Caco-2 (cell line): ENCODE data around the gene APOA5. TPM values are rescaled to one million over a fixed set of nuclear protein-coding genes. Genes with fewer than 3 reads are reported as not detected.
A peak's percentile ranks its signal among the peaks of the same experiment; 100 is the strongest.

Experiments
- BruUV-seq: library from RNA; stranded (reverse); fragments of 400-500 nt; replicated peaks from 2 replicates; lab custom pipeline; 2021; lab: Mats Ljungman, UMichigan
- CTCF ChIA-PET: fragments of 300-600 bp; sonication (Branson Sonifier 250); formaldehyde crosslinking; loops from one replicate; lab custom pipeline; 2022; ENCODE audit warnings: antibody characterized with exemption; lab: Charles Lee
- POLR2A ChIA-PET: fragments of 300-600 bp; sonication (Branson Sonifier 250); formaldehyde crosslinking; loops from one replicate; lab custom pipeline; 2022; ENCODE audit warnings: antibody characterized with exemption; lab: Charles Lee
- DNase-seq, 2 experiments: peaks; one replicate each; pipeline versions ENCODE4 v3.0.0 to v3.0.0-alpha.2; 2020 to 2022
- H3K27me3 ChIP-seq: replicated peaks from 2 replicates; pipeline ENCODE4 v1.6.0; 2011; ENCODE audit warnings: low read length; ENCODE audit not compliant: control insufficient read depth, insufficient read depth
- H3K36me3 ChIP-seq: 2 replicates; pipeline ENCODE4 v1.5.1; 2011; ENCODE audit warnings: low read length; ENCODE audit not compliant: control insufficient read depth, insufficient read depth
- H3K4me1 ChIP-seq: fragments of 250-450 bp; sonication (Bioruptor Pico); 2 replicates; pipeline ENCODE4 v1.5.1; 2020; ENCODE audit warnings: mild to moderate bottlenecking
- H3K4me3 ChIP-seq: 2 replicates; pipeline ENCODE4 v1.5.1; 2011; ENCODE audit warnings: low read depth, mild to moderate bottlenecking, control low read depth, low read length
- H3K9me3 ChIP-seq: fragments of 250-450 bp; sonication (Bioruptor Pico); 2 replicates; pipeline ENCODE4 v1.5.1; 2020; ENCODE audit warnings: mild to moderate bottlenecking, moderate library complexity
- H3K27ac Mint-ChIP-seq: one replicate; pipeline ENCODE4 v1.8.0; 2022; ENCODE audit warnings: mixed read lengths; ENCODE audit not compliant: unreplicated experiment
- H3K27me3 Mint-ChIP-seq: one replicate; pipeline ENCODE4 v1.8.0; 2022; ENCODE audit warnings: mixed read lengths; ENCODE audit not compliant: insufficient read depth, unreplicated experiment
- H3K36me3 Mint-ChIP-seq: one replicate; pipeline ENCODE4 v1.8.0; 2022; ENCODE audit warnings: mild to moderate bottlenecking, mixed read lengths; ENCODE audit not compliant: insufficient read depth, unreplicated experiment
- H3K4me1 Mint-ChIP-seq: one replicate; pipeline ENCODE4 v1.8.0; 2022; ENCODE audit warnings: low read depth, mixed read lengths; ENCODE audit not compliant: unreplicated experiment
- H3K4me3 Mint-ChIP-seq: one replicate; pipeline ENCODE4 v1.8.0; 2022; ENCODE audit warnings: mild to moderate bottlenecking, moderate library complexity, mixed read lengths; ENCODE audit not compliant: unreplicated experiment
- H3K9me3 Mint-ChIP-seq: one replicate; pipeline ENCODE4 v1.8.0; 2022; ENCODE audit warnings: mixed read lengths; ENCODE audit not compliant: unreplicated experiment
- intact Hi-C: fragments of 100-400 bp; cut with micrococcal nuclease; formaldehyde crosslinking; loops from one replicate; pipeline ENCODE4 v1.10.0; 2022; ENCODE audit not compliant: unreplicated experiment
- total RNA-seq: library from RNA; stranded (reverse); gene quantifications from 2 replicates; pipeline ENCODE4 v1.2.3, GENCODE V29; 2022
- TF ChIP-seq, protein P1 (sequence below), 2 experiments: fragments of 200-600 bp in 1 of 2; IDR thresholded peaks; 1 replicate in 1 of 2; 2 replicates in 1 of 2; pipeline versions ENCODE4 v1.5.1 to v1.8.0; 2011 to 2022; ENCODE audit warnings: antibody characterized with exemption in 1 of 2, control low read depth in 1 of 2, inconsistent platforms in 1 of 2, low read depth in 1 of 2, low read length in 1 of 2, mild to moderate bottlenecking in 1 of 2, moderate library complexity in 1 of 2; ENCODE audit not compliant: insufficient read depth in 1 of 2, severe bottlenecking in 1 of 2, unreplicated experiment in 1 of 2

Gene APOA5
- total RNA-seq, 1 experiment from 2014 or later, result 2.5 TPM

GRCh38 chr11:116833816-116834534, 42.3 kb upstream of the APOA5 start:
- peak overlapping the region; percentile 93 for H3K27ac Mint-ChIP-seq
- Histone ChIP-seq H3K9me3 (peaks cover 7% of the 10 kb centered on the region), H3K27me3 (no peaks in the 10 kb centered on the region), H3K36me3 (peaks cover 5% of the 10 kb centered on the region; the same call in 1 of the 2 replicates), H3K4me3 (no peak overlapping the region), H3K4me1 (peaks cover 83% of the 10 kb centered on the region)
- no peak overlapping the region for H3K4me3 Mint-ChIP-seq
- CTCF ChIA-PET, result interaction anchor here (0.7 to 1.1 kb wide), 3 partner anchors 23 to 76 kb away, joined by 3 to 8 read pairs (median 3); no protein-coding TSS in a partner anchor
- TF ChIP-seq, protein P1, sequence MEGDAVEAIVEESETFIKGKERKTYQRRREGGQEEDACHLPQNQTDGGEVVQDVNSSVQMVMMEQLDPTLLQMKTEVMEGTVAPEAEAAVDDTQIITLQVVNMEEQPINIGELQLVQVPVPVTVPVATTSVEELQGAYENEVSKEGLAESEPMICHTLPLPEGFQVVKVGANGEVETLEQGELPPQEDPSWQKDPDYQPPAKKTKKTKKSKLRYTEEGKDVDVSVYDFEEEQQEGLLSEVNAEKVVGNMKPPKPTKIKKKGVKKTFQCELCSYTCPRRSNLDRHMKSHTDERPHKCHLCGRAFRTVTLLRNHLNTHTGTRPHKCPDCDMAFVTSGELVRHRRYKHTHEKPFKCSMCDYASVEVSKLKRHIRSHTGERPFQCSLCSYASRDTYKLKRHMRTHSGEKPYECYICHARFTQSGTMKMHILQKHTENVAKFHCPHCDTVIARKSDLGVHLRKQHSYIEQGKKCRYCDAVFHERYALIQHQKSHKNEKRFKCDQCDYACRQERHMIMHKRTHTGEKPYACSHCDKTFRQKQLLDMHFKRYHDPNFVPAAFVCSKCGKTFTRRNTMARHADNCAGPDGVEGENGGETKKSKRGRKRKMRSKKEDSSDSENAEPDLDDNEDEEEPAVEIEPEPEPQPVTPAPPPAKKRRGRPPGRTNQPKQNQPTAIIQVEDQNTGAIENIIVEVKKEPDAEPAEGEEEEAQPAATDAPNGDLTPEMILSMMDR (IDR thresholded peaks at IDR 0.05; ENCODE audit: insufficient read depth in 1 of 2, low read depth in 1 of 2, low read length in 1 of 2, severe bottlenecking in 1 of 2, unreplicated experiment in 1 of 2), result no peak
- POLR2A ChIA-PET, result interaction anchor here (0.5 to 1.1 kb wide), 2 partner anchors 17 to 26 kb away, joined by 3 read pairs; no protein-coding TSS in a partner anchor
- H3K4me1 Mint-ChIP-seq, result peaks cover 59% of the 10 kb centered on the region
- DNase-seq, result no peak
- peaks cover 10% of the 10 kb centered on the region for H3K9me3 Mint-ChIP-seq
- BruUV-seq, result no TSS peak
- H3K27me3 Mint-ChIP-seq, result no peaks in the 10 kb centered on the region
- intact Hi-C loops, result no loop called here
- peaks cover 44% of the 10 kb centered on the region for H3K36me3 Mint-ChIP-seq

- peaks cover 10% of the 10 kb centered on the region for H3K9me3 Mint-ChIP-seq
- H3K4me3 Mint-ChIP-seq, result no peak overlapping the region
- H3K4me3 ChIP-seq, result no peak overlapping the region
- CTCF ChIA-PET, result interaction anchor here (1.0 to 1.1 kb wide), 2 partner anchors 22 to 40 kb away, joined by 3 read pairs; no protein-coding TSS in a partner anchor
- TF ChIP-seq, protein P1 (IDR thresholded peaks at IDR 0.05; ENCODE audit: insufficient read depth in 1 of 2, low read depth in 1 of 2, low read length in 1 of 2, severe bottlenecking in 1 of 2, unreplicated experiment in 1 of 2), result no peak
- H3K36me3 Mint-ChIP-seq, result peaks cover 49% of the 10 kb centered on the region
- H3K27ac Mint-ChIP-seq, result peak overlapping the region; percentile 93
- intact Hi-C loops, result no loop called here
- DNase-seq, result no peak
- H3K9me3 ChIP-seq, result peaks cover 7% of the 10 kb centered on the region
- H3K27me3 ChIP-seq, result no peaks in the 10 kb centered on the region
- no TSS peak for BruUV-seq
- POLR2A ChIA-PET, result no interaction called here
- H3K4me1 ChIP-seq, result peaks cover 83% of the 10 kb centered on the region
- no peaks in the 10 kb centered on the region for H3K27me3 Mint-ChIP-seq
- peaks cover 54% of the 10 kb centered on the region for H3K4me1 Mint-ChIP-seq
- H3K36me3 ChIP-seq, result peaks cover 5% of the 10 kb centered on the region; the same call in 1 of the 2 replicates
These were observed 41.8 kb upstream of the APOA5 start for GRCh38 chr11:116833491-116833815.

GRCh38 chr11:116832350-116833290, 40.9 kb upstream of the APOA5 start:
- peaks cover 53% of the 10 kb centered on the region for H3K4me1 Mint-ChIP-seq
- Histone ChIP-seq H3K36me3 (peaks cover 5% of the 10 kb centered on the region; the same call in 1 of the 2 replicates), H3K9me3 (peaks cover 7% of the 10 kb centered on the region), H3K27me3 (no peaks in the 10 kb centered on the region), H3K4me3 (no peak overlapping the region), H3K4me1 (peaks cover 83% of the 10 kb centered on the region)
- H3K27me3 Mint-ChIP-seq, result no peaks in the 10 kb centered on the region
- H3K36me3 Mint-ChIP-seq, result peaks cover 49% of the 10 kb centered on the region
- TF ChIP-seq, protein P1 (IDR thresholded peaks at IDR 0.05; ENCODE audit: insufficient read depth in 1 of 2, low read depth in 1 of 2, low read length in 1 of 2, severe bottlenecking in 1 of 2, unreplicated experiment in 1 of 2), result peak in 1 of 2 experiments; percentile 50
- no TSS peak for BruUV-seq
- H3K27ac Mint-ChIP-seq, result peak overlapping the region; percentile 93
- peaks cover 10% of the 10 kb centered on the region for H3K9me3 Mint-ChIP-seq
- H3K4me3 Mint-ChIP-seq, result peak overlapping the region; percentile 64
- ChIA-PET CTCF (interaction anchor here (1.1 kb wide), 1 partner anchor 40 kb away, joined by 3 read pairs; no protein-coding TSS in a partner anchor), POLR2A (no interaction called here)
- peak; percentile 84 to 88 for DNase-seq
- intact Hi-C loops, result no loop called here
